Mucosa of rectum (tissue), 2 donors: ENCODE measurements around the gene NFATC2.
"Not testable (repeated sequence)": the region's sequence is repeated elsewhere in the genome, so short reads cannot be mapped to it uniquely, and the experiment has no call there.

Source experiments
- H3K27ac ChIP-seq, 2 donors: one replicate each; pipeline ENCODE4 v1.7.0; 2013; ENCODE audit warnings: inconsistent platforms in 2 of 2, low read depth in 2 of 2, low read length in 2 of 2
- H3K27me3 ChIP-seq, 2 donors: one replicate each; pipeline ENCODE4 v1.7.0; 2013; ENCODE audit warnings: low read length in 2 of 2; ENCODE audit not compliant: control insufficient read depth in 2 of 2, insufficient read depth in 2 of 2
- H3K36me3 ChIP-seq, 2 donors: one replicate each; pipeline ENCODE4 v1.7.0; 2013; ENCODE audit warnings: low read length in 2 of 2; ENCODE audit not compliant: control insufficient read depth in 2 of 2, insufficient read depth in 2 of 2
- H3K4me1 ChIP-seq, 2 donors: one replicate each; pipeline ENCODE4 v1.7.0; 2013; ENCODE audit warnings: low read length in 2 of 2, mild to moderate bottlenecking in 1 of 2; ENCODE audit not compliant: control insufficient read depth in 2 of 2, insufficient read depth in 2 of 2
- H3K4me3 ChIP-seq, 2 donors: one replicate each; pipeline ENCODE4 v1.7.0; 2013; ENCODE audit warnings: low read length in 2 of 2
- H3K9ac ChIP-seq, 2 donors: one replicate each; pipeline ENCODE4 v1.7.0; 2013; ENCODE audit warnings: low read length in 2 of 2, low read depth in 1 of 2, mild to moderate bottlenecking in 1 of 2
- H3K9me3 ChIP-seq, 2 donors: one replicate each; pipeline ENCODE4 v1.7.0; 2013; ENCODE audit warnings: low read length in 2 of 2; ENCODE audit not compliant: control insufficient read depth in 2 of 2
- donor health status: healthy.
- donor health status: Normal muscosa, but diverticular disease.

The NFATC2 gene

DNA sequence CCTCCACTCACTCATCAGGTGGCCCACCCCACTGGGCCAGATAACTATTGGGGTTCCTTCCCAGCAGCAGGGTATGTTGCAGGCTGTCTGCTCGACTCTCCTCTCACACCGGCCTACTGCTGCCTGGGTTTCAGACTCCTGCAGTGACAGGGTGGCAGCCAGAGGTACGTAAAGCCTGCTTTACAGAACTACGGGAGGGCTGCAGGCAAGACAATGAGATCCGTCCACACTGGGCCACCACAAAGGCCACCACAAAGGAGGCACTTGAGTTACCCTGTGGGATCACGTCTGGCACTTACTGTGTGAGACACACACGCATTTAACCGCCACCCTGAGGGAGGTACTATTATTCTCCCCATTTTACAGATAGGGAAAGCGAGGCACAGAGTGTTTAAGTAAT is 78.5 kb downstream of the NFATC2 start:
- Histone ChIP-seq H3K9ac (no peak overlapping the region), H3K36me3 (no peaks in the 10 kb centered on the region), H3K4me3 (no peak overlapping the region), H3K27ac (no peak overlapping the region), H3K4me1 (peaks cover 0 to 2% of the 10 kb centered on the region in 2 donors), H3K27me3 (no peaks in the 10 kb centered on the region), H3K9me3 (no peaks in the 10 kb centered on the region)

DNA sequence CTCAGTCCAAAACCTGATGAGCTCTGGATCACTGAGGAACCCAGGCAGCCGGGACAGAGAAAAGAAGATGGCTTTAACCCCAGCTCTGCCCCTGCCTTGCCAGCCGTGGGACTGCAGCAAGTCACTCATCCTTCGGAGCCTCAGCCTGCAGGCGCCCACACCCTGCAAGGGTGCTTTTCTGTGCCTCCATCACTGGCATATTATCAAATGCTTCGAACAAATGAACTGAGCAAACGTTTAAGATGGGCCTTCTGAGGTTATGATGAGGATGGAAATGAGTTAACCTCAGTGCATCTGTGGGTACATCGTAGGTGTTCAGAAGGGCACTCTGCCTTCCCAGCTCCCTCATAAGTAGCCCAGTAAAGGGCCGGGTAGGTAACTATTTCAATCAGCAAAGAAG is 79.0 kb downstream of the NFATC2 start:
- Histone ChIP-seq H3K4me3 (no peak overlapping the region), H3K9me3 (no peaks in the 10 kb centered on the region), H3K36me3 (no peaks in the 10 kb centered on the region), H3K27ac (no peak overlapping the region), H3K9ac (no peak overlapping the region), H3K27me3 (no peaks in the 10 kb centered on the region), H3K4me1 (peaks cover 0 to 2% of the 10 kb centered on the region in 2 donors)

DNA sequence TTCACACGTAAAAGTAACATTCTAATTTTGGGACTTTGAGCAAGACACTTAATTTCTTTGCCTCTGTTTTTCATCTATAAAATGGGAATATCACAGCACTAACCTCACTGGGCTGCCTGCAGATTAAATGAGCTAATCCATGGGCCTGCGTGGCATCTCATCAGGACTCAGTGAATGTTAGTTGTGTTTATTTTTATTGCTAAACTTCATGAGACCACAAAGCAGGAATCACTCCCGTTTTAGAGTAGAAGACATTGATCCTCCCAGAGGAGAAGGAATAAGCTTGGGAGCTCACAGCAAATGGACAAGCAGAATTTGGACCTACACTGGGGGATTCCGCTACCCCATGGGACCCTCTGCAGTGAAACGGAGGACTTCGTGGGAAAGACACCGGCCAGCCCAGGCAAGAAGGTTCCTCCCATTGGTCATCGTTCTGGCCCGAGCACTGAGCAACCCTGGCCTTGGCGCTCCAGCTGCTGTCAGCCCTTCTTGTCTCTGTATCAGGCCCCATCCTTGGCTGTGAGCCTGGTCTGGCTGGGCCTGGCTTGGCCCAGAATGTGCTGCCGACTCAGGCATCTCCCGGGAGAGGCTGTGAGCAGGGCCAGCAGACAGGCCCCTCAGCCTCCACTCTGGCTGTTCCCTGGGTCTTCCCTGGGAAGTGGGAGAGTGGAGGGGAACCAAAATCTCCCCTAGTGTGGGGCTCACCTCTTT is 79.8 kb downstream of the NFATC2 start:
- Histone ChIP-seq H3K36me3 (no peaks in the 10 kb centered on the region), H3K27ac (no peak overlapping the region), H3K4me1 (peaks cover 0 to 2% of the 10 kb centered on the region in 2 donors), H3K9me3 (no peaks in the 10 kb centered on the region), H3K27me3 (no peaks in the 10 kb centered on the region), H3K4me3 (no peak overlapping the region), H3K9ac (no peak overlapping the region)

- H3K9me3 ChIP-seq, H3K9ac ChIP-seq, H3K27ac ChIP-seq, H3K27me3 ChIP-seq, H3K4me1 ChIP-seq, H3K36me3 ChIP-seq, H3K4me3 ChIP-seq: not testable (repeated sequence)
Measured at GRCh38 chr20:51461846-51462245, 80.7 kb downstream of the NFATC2 start.

GRCh38 chr20:51461306-51461705 is 81.2 kb downstream of the NFATC2 start:
- no peaks in the 10 kb centered on the region for H3K27me3 ChIP-seq
- peaks cover 8 to 9% of the 10 kb centered on the region in 2 donors for H3K4me1 ChIP-seq
- H3K4me3 ChIP-seq: no peak overlapping the region
- H3K9me3 ChIP-seq: no peaks in the 10 kb centered on the region
- H3K36me3 ChIP-seq: no peaks in the 10 kb centered on the region
- no peak overlapping the region for H3K9ac ChIP-seq
- no peak overlapping the region for H3K27ac ChIP-seq

DNA sequence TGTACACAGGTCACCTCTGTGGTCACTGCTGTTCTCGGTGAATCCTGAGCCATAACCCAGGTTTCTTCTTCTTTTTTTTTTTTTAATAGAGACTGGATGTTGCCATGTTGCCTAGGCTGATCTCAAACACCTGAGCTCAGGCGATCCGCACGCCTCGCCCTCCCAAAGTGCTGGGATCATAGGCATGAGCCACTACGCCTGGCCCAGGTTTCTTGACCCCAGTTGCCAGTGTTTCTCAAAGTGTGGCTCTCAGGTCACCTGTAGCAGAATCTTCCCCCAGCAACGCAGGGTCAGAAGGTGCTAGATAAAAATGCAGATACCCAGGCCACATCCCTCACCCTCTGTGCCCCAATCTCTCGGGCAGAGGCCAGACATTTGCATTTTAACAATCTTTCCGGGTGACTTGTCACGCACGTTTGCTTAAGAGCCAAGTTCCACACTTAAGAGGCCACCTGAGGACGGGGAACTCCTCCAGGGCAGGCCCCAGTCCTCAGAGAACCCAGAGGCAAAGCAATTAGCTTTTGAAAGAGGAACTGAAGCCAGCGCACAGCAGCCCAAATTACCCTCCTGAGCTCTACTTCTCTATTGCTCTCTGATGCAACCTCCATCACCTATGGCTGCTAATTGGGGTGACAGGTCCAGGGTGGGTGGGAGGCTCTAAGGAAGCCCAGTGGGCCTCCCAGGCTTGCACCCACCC is 81.8 kb downstream of the NFATC2 start:
- Histone ChIP-seq H3K36me3 (no peaks in the 10 kb centered on the region), H3K27me3 (no peaks in the 10 kb centered on the region), H3K4me1 (peaks cover 10 to 12% of the 10 kb centered on the region in 2 donors), H3K9ac (no peak overlapping the region), H3K27ac (no peak overlapping the region), H3K4me3 (no peak overlapping the region), H3K9me3 (no peaks in the 10 kb centered on the region)

DNA sequence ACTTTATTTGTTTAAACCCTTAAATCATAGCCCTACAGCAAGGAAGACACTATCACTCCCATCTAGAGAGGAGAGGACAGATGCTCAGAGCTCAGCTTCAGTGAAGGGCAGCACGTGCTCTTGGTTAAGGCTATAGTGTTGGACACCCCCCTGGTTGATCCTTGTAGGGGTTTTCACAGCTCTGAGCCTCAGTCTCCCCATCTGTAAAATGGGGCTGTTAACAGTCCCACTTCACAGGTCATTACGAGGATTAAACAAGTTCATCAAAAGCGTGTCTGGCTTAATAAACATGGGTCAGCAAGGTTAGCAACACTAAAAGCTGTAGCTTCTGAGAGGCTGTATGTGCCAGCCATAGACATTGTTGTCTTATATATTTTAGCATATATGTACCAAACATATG is 82.4 kb downstream of the NFATC2 start:
- Histone ChIP-seq H3K4me3 (no peak overlapping the region), H3K36me3 (no peaks in the 10 kb centered on the region), H3K4me1 (peaks cover 10 to 12% of the 10 kb centered on the region in 2 donors), H3K9ac (no peak overlapping the region), H3K9me3 (no peaks in the 10 kb centered on the region), H3K27ac (no peak overlapping the region), H3K27me3 (no peaks in the 10 kb centered on the region)

DNA sequence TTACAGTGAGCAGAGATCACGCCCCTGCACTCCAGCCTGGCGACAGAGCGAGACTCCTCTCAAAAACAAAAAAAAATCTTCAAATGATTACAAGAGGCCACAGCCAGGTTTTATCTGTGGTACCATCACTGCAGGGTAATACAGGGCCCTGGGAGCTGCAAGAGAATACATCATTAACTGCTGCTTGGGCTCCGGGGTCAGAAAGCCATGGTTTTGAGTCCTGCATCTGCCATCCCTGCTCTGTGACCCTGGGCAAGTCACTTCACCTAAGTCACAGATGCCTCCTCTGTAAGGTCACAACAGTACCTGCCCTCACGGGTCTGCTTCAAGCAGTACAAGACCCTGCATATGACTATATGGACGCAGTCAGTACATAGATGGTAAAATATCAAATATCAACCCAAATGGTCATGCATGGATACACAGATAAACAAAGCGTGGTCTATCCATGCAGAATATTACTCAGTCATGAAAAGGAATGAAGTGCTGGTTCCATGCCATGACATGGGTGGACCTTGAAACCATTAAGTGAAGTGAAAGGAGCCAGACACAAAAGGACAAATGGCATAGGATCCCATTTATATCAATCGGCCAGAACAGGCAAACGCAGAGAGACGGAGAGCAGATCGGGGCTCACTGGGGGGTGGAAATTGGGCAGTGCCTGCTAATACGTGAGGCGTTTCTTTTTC is 83.6 kb downstream of the NFATC2 start:
- peaks cover 0 to 5% of the 10 kb centered on the region in 2 donors for H3K36me3 ChIP-seq
- H3K4me1 ChIP-seq: peaks cover 10 to 12% of the 10 kb centered on the region in 2 donors
- H3K9ac ChIP-seq: no peak overlapping the region
- no peaks in the 10 kb centered on the region for H3K9me3 ChIP-seq
- no peak overlapping the region for H3K27ac ChIP-seq
- no peaks in the 10 kb centered on the region for H3K27me3 ChIP-seq
- no peak overlapping the region for H3K4me3 ChIP-seq

GRCh38 chr20:51457533-51457932 is 85.0 kb downstream of the NFATC2 start:
- H3K4me1 ChIP-seq: peaks cover 10% of the 10 kb centered on the region in 2 donors
- no peak overlapping the region for H3K9ac ChIP-seq
- no peaks in the 10 kb centered on the region for H3K9me3 ChIP-seq
- no peak overlapping the region for H3K4me3 ChIP-seq
- no peak overlapping the region for H3K27ac ChIP-seq
- no peaks in the 10 kb centered on the region for H3K27me3 ChIP-seq
- H3K36me3 ChIP-seq: peaks cover 7 to 10% of the 10 kb centered on the region in 2 donors
